ENCODE measurements around the gene PERM1.
"Not testable (repeated sequence)": the region's sequence is repeated elsewhere in the genome, so short reads cannot be mapped to it uniquely, and the experiment has no call there.

The PERM1 gene

GRCh38 chr1:978069-978834 lies 3.6 kb downstream of the PERM1 start:
- H3K27me3 ChIP-seq (ENCODE audit: low read length): no peaks in the 10 kb centered on the region
- no peak overlapping the region for H3K4me3 ChIP-seq (ENCODE audit: insufficient read depth, low read length, poor library complexity, severe bottlenecking)
- no peaks in the 10 kb centered on the region for H3K36me3 ChIP-seq (ENCODE audit: low read length)
- no peaks in the 10 kb centered on the region for H3F3A ChIP-seq (ENCODE audit: insufficient read depth)
- no peaks in the 10 kb centered on the region for H3K79me2 ChIP-seq (ENCODE audit: insufficient read depth, low read length)
- no peaks in the 10 kb centered on the region for H3K9me3 ChIP-seq (ENCODE audit: insufficient read depth, low read length)
- H2AFZ ChIP-seq (ENCODE audit: low read depth, low read length, severe bottlenecking): no peak overlapping the region
- TF ChIP-seq, protein P1, sequence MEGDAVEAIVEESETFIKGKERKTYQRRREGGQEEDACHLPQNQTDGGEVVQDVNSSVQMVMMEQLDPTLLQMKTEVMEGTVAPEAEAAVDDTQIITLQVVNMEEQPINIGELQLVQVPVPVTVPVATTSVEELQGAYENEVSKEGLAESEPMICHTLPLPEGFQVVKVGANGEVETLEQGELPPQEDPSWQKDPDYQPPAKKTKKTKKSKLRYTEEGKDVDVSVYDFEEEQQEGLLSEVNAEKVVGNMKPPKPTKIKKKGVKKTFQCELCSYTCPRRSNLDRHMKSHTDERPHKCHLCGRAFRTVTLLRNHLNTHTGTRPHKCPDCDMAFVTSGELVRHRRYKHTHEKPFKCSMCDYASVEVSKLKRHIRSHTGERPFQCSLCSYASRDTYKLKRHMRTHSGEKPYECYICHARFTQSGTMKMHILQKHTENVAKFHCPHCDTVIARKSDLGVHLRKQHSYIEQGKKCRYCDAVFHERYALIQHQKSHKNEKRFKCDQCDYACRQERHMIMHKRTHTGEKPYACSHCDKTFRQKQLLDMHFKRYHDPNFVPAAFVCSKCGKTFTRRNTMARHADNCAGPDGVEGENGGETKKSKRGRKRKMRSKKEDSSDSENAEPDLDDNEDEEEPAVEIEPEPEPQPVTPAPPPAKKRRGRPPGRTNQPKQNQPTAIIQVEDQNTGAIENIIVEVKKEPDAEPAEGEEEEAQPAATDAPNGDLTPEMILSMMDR (IDR thresholded peaks at IDR 0.05; ENCODE audit: insufficient read depth, low read length, poor library complexity, severe bottlenecking): no peak
- TF ChIP-seq EZH2phosphoT487 (conservative IDR thresholded peaks at IDR 0.05; ENCODE audit: low read length): no peak
- H3K4me2 ChIP-seq (ENCODE audit: low read depth, low read length, poor library complexity, severe bottlenecking): no peak overlapping the region
- H3K27ac ChIP-seq (ENCODE audit: low read depth, low read length): no peak overlapping the region
- H4K20me1 ChIP-seq (ENCODE audit: low read depth, low read length): no peaks in the 10 kb centered on the region
- H3K9me2 ChIP-seq (replicated peaks; ENCODE audit: insufficient read depth, low read length): no peaks in the 10 kb centered on the region
- H3K9ac ChIP-seq (ENCODE audit: low read length): no peak overlapping the region

DNA sequence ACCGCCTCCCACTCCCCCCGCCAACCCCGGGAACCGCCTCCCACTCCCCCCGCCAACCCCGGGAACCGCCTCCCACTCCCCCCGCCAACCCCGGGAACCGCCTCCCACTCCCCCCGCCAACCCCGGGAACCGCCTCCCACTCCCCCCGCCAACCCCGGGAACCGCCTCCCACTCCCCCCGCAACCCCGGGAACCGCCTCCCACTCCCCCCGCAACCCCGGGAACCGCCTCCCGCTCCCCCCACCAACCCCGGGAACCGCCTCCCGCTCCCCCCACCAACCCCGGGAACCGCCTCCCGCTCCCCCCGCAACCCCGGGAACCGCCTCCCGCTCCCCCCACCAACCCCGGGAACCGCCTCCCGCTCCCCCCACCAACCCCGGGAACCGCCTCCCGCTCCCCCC lies 5.1 kb downstream of the PERM1 start:
- H3K9ac ChIP-seq (ENCODE audit: low read length); H3K9me2 ChIP-seq (replicated peaks; ENCODE audit: insufficient read depth, low read length); H3K4me3 ChIP-seq (ENCODE audit: insufficient read depth, low read length, poor library complexity, severe bottlenecking); H3K79me2 ChIP-seq (ENCODE audit: insufficient read depth, low read length); H3K27me3 ChIP-seq (ENCODE audit: low read length); H4K20me1 ChIP-seq (ENCODE audit: low read depth, low read length); H3K27ac ChIP-seq (ENCODE audit: low read depth, low read length); H3F3A ChIP-seq (ENCODE audit: insufficient read depth); H3K9me3 ChIP-seq (ENCODE audit: insufficient read depth, low read length); H3K4me2 ChIP-seq (ENCODE audit: low read depth, low read length, poor library complexity, severe bottlenecking); H3K36me3 ChIP-seq (ENCODE audit: low read length); H2AFZ ChIP-seq (ENCODE audit: low read depth, low read length, severe bottlenecking): not testable (repeated sequence)

GRCh38 chr1:975896-976683 lies 5.8 kb downstream of the PERM1 start:
- no peak overlapping the region for H3K4me3 ChIP-seq (ENCODE audit: insufficient read depth, low read length, poor library complexity, severe bottlenecking)

More at GRCh38 chr1:975896-976683, 5.8 kb downstream of the PERM1 start:
- Histone ChIP-seq H3F3A (ENCODE audit: insufficient read depth) (no peaks in the 10 kb centered on the region), H3K9me2 (replicated peaks; ENCODE audit: insufficient read depth, low read length) (no peaks in the 10 kb centered on the region), H2AFZ (ENCODE audit: low read depth, low read length, severe bottlenecking) (no peak overlapping the region), H3K27me3 (ENCODE audit: low read length) (no peaks in the 10 kb centered on the region), H3K9ac (ENCODE audit: low read length) (no peak overlapping the region), H3K4me2 (ENCODE audit: low read depth, low read length, poor library complexity, severe bottlenecking) (peak overlapping the region; percentile 17), H3K9me3 (ENCODE audit: insufficient read depth, low read length) (no peaks in the 10 kb centered on the region), H3K27ac (ENCODE audit: low read depth, low read length) (no peak overlapping the region), H4K20me1 (ENCODE audit: low read depth, low read length) (no peaks in the 10 kb centered on the region), H3K36me3 (ENCODE audit: low read length) (no peaks in the 10 kb centered on the region), H3K79me2 (ENCODE audit: insufficient read depth, low read length) (no peaks in the 10 kb centered on the region)
- no peak for TF ChIP-seq EZH2phosphoT487 (conservative IDR thresholded peaks at IDR 0.05; ENCODE audit: low read length)
- TF ChIP-seq, protein P1 (IDR thresholded peaks at IDR 0.05; ENCODE audit: insufficient read depth, low read length, poor library complexity, severe bottlenecking): peak; percentile 36

Data from SU-DHL-6 (cell line).